GM19025 (cell line): ENCODE measurements around the gene PALS2.
A peak's percentile ranks its signal among the peaks of the same experiment; 100 is the strongest.

Source experiments
- ATAC-seq: cut with Tn5 transposase; IDR thresholded peaks from one replicate; pipeline ENCODE4 v1.9.1; 2021; ENCODE audit warnings: mild to moderate bottlenecking, low read depth, moderate library complexity; ENCODE audit not compliant: unreplicated experiment

Gene PALS2

GRCh38 chr7:24572997-24573553 is at the start of gene PALS2:
Gene PALS2 (plus strand): TSS chr7:24573452. CDS start chr7:24623668, 50,216 bp downstream.
- peak; percentile 47 for ATAC-seq

- no peak for ATAC-seq
Measured at GRCh38 chr7:24531255-24531654, 42.0 kb upstream of the PALS2 start.

GRCh38 chr7:24536682-24537081 is 36.6 kb upstream of the PALS2 start:
- no peak for ATAC-seq

- no peak for ATAC-seq
Measured at GRCh38 chr7:24540956-24541355, 32.3 kb upstream of the PALS2 start.

GRCh38 chr7:24545215-24545614 is 28.0 kb upstream of the PALS2 start:
- no peak for ATAC-seq

GRCh38 chr7:24548390-24548789 is 24.9 kb upstream of the PALS2 start:
- ATAC-seq = no peak

GRCh38 chr7:24549991-24550390 is 23.3 kb upstream of the PALS2 start:
- no peak for ATAC-seq

- no peak for ATAC-seq
Measured at GRCh38 chr7:24555184-24555583, 18.1 kb upstream of the PALS2 start.

- no peak for ATAC-seq
Measured at GRCh38 chr7:24555719-24556118, 17.5 kb upstream of the PALS2 start.

GRCh38 chr7:24560772-24561171 is 12.5 kb upstream of the PALS2 start:
- no peak for ATAC-seq

- ATAC-seq = no peak
Measured at GRCh38 chr7:24566274-24566673, 7.0 kb upstream of the PALS2 start.

- no peak for ATAC-seq
Measured at GRCh38 chr7:24570983-24571382, 2.3 kb upstream of the PALS2 start.

- no peak for ATAC-seq
Measured at GRCh38 chr7:24572016-24572392, 1.2 kb upstream of the PALS2 start.

- no peak for ATAC-seq
Measured at GRCh38 chr7:24572393-24572996, 757 bp upstream of the PALS2 start.

GRCh38 chr7:24573554-24574338 is 494 bp downstream of the PALS2 start:
- ATAC-seq = peak; percentile 30

GRCh38 chr7:24574386-24574785 is 1.1 kb downstream of the PALS2 start:
- ATAC-seq = no peak

GRCh38 chr7:24574950-24575349 is 1.7 kb downstream of the PALS2 start:
- no peak for ATAC-seq

- ATAC-seq = no peak
Measured at GRCh38 chr7:24576171-24577025, 3.1 kb downstream of the PALS2 start.

GRCh38 chr7:24578052-24578451 is 4.8 kb downstream of the PALS2 start:
- no peak for ATAC-seq

- no peak for ATAC-seq
Measured at GRCh38 chr7:24580283-24580946, 7.2 kb downstream of the PALS2 start.
